Muscle layer of duodenum (tissue), 2 donors: ENCODE data around the gene PDCD11.
A peak's percentile ranks its signal among the peaks of the same experiment; 100 is the strongest.
"Not testable (repeated sequence)": the region's sequence is repeated elsewhere in the genome, so short reads cannot be mapped to it uniquely, and the experiment has no call there.

Source experiments
- H3K27ac ChIP-seq: one replicate; pipeline ENCODE4 v1.7.0; 2013; ENCODE audit warnings: mild to moderate bottlenecking, low read length
- H3K27me3 ChIP-seq: one replicate; pipeline ENCODE4 v1.7.0; 2013; ENCODE audit warnings: low read depth, mild to moderate bottlenecking, control low read depth, low read length
- H3K36me3 ChIP-seq, 2 donors: one replicate each; pipeline ENCODE4 v1.7.0; 2013; ENCODE audit warnings: low read length in 2 of 2, control low read depth in 1 of 2, mild to moderate bottlenecking in 1 of 2; ENCODE audit not compliant: insufficient read depth in 2 of 2, control insufficient read depth in 1 of 2
- H3K4me1 ChIP-seq, 2 donors: one replicate each; pipeline ENCODE4 v1.7.0; 2013; ENCODE audit warnings: low read length in 2 of 2, mild to moderate bottlenecking in 2 of 2, control low read depth in 1 of 2, moderate library complexity in 1 of 2; ENCODE audit not compliant: insufficient read depth in 2 of 2, control insufficient read depth in 1 of 2
- H3K4me3 ChIP-seq, 2 donors: one replicate each; pipeline ENCODE4 v1.7.0; 2013; ENCODE audit warnings: low read length in 2 of 2, low read depth in 1 of 2, mild to moderate bottlenecking in 1 of 2
- H3K9me3 ChIP-seq, 2 donors: one replicate each; pipeline ENCODE4 v1.7.0; 2013; ENCODE audit warnings: low read length in 2 of 2, control low read depth in 1 of 2, mild to moderate bottlenecking in 1 of 2; ENCODE audit not compliant: control insufficient read depth in 1 of 2
- donor health status: healthy.

Gene PDCD11

DNA sequence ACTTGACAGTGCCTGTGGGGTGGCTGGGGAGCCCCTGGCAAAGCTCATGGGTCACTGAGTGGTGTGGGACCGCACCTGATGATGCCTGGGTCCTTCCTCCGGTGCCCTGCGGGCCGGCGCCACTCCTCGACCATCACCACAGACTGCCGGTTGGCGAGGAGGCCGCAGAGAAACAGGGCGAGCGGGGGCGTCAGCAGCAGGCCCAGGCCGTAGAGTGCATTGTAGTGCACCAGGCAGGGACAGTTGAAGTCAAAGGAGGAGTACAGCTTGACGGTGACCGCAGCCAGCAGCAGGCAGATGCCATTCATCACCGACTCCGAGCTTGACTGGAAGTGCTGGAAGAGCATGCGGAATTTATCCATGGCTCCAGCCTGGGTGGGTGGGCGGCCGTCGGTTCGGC lies 82.2 kb downstream of the PDCD11 start:
- Histone ChIP-seq H3K27ac (no peak overlapping the region), H3K9me3 (no peaks in the 10 kb centered on the region), H3K36me3 (no peaks in the 10 kb centered on the region), H3K27me3 (no peaks in the 10 kb centered on the region), H3K4me1 (peaks cover 0 to 4% of the 10 kb centered on the region in 2 donors), H3K4me3 (no peak overlapping the region)

DNA sequence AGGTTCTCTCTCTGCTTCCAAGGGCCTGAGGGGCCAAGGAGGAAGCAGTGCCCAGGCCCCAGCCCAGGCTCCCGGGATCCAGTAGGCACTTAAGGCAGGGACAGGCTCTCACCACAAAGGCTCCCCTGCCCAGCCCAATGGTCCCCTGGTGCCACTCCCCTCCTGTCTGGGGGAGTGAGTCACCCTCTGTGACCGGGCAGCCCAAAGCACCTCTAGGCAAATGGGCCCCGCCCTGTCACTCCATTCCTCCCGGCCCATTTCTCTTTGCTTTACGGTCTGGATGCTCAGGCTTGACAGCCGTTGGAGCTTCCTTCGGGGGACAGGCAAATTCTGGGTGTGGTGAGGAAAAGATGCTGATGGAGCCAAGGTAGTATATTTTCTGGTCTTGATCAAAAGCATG lies 82.7 kb downstream of the PDCD11 start, which contains the start of gene CALHM3:
Gene CALHM3, minus strand, starts transcription at position 106 of the 400 bp plus-strand sequence. CDS start 208 bp downstream, outside the sequence.
- peaks cover 0 to 4% of the 10 kb centered on the region in 2 donors for H3K4me1 ChIP-seq
- no peaks in the 10 kb centered on the region for H3K27me3 ChIP-seq
- H3K27ac ChIP-seq: no peak within 1 kb of the TSS
- no peaks in the 10 kb centered on the region for H3K36me3 ChIP-seq
- no peak within 1 kb of the TSS for H3K4me3 ChIP-seq
- no peaks in the 10 kb centered on the region for H3K9me3 ChIP-seq

DNA sequence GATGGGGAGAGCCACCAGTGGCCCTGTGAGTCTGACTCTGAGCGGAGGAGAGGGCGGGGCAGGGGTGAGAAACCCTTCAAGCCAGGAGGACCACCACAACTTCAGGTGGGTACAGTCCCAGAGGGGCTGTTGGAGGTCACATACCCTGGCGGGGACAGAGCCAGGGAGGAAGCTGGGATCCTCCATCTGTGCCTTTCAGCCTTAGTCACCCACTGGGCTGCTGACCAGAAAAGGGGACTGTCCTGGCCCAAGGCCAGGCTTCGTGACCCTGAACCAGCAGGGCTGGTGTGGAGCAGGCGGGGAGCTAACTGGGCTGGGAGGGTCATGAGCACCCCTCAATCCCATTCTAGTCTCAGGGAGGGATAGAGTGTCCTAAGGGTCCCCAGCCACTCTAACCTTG lies 84.1 kb downstream of the PDCD11 start:
- Histone ChIP-seq H3K4me3 (no peak overlapping the region), H3K9me3 (no peaks in the 10 kb centered on the region), H3K36me3 (no peaks in the 10 kb centered on the region), H3K27ac (no peak overlapping the region), H3K27me3 (no peaks in the 10 kb centered on the region), H3K4me1 (peaks cover 0 to 4% of the 10 kb centered on the region in 2 donors)

DNA sequence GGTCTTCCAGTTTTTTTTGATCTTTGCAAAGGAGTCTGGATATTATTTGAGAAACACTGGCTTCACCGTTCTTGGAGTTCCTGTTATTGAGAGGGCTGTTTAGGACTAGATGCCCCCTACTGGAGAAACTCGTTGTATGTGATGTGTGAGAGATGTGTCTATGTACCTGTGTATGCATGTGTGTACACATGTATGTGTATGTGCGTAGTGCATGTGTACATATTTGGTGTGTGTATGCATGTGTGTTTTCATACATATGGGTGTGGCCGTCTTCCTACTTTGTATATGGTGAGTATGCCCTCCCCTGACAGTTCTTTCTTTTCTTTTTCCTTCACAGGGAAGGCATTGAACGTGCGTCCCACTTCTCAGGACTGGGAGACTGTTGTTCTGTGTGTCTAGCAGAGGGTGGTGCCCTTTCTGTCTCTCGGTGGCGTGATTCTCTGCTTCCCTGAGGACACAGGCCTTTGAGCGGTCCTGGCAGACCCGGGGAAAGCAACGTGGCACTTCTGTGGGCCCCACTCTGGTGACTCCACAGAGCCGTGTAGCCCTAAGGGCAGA lies 85.6 kb downstream of the PDCD11 start:
- Histone ChIP-seq H3K36me3 (no peaks in the 10 kb centered on the region), H3K4me3 (no peak overlapping the region), H3K9me3 (no peaks in the 10 kb centered on the region), H3K4me1 (peaks cover 0 to 8% of the 10 kb centered on the region in 2 donors), H3K27ac (no peak overlapping the region), H3K27me3 (no peaks in the 10 kb centered on the region)

DNA sequence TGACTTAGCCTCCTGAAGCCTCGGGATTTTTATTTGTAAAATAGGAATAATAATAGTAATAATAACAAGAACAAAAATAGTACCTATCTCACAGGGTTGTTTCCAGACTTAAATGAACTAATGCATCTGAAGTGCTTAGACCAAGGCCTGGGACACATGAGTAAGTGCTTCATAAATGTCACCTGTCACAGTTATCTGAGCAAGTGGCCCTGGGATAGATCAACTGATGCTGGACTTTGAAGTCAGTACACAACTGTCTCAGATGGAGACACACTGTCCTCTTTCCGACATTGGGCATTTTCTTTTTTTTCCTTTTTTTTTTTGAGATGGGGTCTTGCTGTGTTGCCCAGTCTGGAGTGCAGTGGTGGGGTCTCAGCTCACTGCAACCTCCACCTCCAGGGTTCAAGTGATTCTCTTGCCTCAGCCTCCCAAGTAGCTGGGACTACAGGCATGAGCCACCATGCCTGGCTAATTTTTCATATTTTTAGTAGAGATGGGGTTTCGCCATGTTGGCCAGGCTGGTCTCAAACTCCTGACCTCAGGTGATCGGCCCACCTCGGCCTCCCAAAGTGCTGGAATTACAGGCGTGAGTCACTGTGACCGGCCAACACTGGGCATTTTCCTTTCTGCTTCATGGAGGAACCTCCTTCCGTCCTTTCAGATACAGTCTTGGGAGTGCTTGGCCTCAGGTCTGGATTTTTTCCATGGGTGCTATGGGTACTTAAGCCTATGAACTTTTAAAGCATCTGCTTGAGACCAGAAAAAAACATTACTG lies 90.4 kb downstream of the PDCD11 start:
- H3K4me3 ChIP-seq, H3K9me3 ChIP-seq, H3K36me3 ChIP-seq, H3K27me3 ChIP-seq, H3K27ac ChIP-seq, H3K4me1 ChIP-seq: not testable (repeated sequence)

DNA sequence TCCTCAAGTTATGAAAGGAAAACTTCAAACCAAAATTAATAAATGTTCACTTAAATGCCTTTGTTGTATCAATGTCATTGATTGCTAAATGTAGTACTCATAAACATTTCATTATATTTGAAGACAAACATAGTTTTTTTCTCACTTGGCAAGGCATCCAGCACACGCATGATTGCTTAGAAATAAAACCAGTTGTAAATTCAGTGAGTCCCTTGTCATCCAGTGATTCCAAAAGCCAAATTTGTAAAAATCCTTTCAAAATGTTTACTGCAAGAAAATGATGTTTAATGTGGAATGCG lies 90.9 kb downstream of the PDCD11 start:
- H3K27ac ChIP-seq: no peak overlapping the region
- H3K4me1 ChIP-seq: peaks cover 0 to 7% of the 10 kb centered on the region in 2 donors
- no peak overlapping the region for H3K4me3 ChIP-seq
- H3K27me3 ChIP-seq: no peaks in the 10 kb centered on the region
- H3K9me3 ChIP-seq: no peaks in the 10 kb centered on the region
- no peaks in the 10 kb centered on the region for H3K36me3 ChIP-seq

DNA sequence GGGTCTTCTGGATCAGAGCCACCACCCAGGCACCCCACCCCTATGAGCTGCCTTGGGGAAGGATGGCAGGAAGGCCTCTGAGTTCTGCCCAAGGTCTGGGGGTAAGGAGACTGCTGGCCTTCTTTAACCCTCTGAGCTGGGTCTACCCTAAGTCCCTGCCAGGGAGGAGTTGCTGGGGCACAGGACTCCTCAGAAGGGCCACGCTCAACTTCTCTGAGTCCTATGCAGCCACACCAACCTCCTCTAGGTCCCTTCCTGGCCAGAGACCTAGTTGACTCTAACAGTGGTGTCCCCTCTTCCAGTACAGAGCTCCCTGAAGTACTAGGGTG lies 94.5 kb downstream of the PDCD11 start:
- no peaks in the 10 kb centered on the region for H3K9me3 ChIP-seq
- no peak overlapping the region for H3K4me3 ChIP-seq

DNA sequence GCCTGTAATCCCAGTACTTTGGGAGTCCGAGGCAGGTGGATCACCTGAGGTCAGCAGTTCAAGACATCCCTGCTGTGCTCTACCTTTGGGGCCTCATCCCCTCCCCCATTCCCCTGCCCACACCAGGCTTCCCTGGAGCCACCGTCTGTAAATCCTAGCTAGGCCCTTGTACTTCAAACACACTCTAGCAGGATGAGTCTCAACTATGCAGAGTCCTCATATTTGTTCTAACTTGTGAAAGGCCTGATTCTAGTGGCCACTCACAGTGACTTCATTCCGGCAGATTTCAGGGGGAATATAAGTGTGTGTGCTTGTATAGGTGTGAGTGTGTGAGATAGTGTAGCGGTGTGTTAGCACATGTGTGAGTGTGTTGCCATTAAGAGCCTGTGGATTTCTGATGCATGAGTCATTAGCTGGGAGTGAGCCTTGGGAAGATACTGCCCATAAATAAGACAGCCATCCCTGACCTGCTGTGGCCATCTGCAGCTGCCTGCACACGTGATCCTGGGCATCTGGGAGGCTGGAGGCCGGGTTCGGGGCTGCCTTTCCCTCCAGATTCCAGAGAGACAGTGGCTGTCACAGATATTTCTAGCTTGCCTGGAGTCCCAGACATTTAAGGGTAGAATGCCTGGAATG lies 95.4 kb downstream of the PDCD11 start:
- Histone ChIP-seq H3K9me3 (no peaks in the 10 kb centered on the region), H3K4me3 (no peak overlapping the region), H3K27me3 (peaks cover 12% of the 10 kb centered on the region), H3K4me1 (peaks cover 0 to 21% of the 10 kb centered on the region in 2 donors), H3K36me3 (no peaks in the 10 kb centered on the region), H3K27ac (no peak overlapping the region)

More for the DNA sequence above, 94.5 kb downstream of the PDCD11 start:
- Histone ChIP-seq H3K27me3 (peaks cover 12% of the 10 kb centered on the region), H3K4me1 (peaks cover 0 to 25% of the 10 kb centered on the region in 2 donors), H3K27ac (no peak overlapping the region), H3K36me3 (no peaks in the 10 kb centered on the region)

DNA sequence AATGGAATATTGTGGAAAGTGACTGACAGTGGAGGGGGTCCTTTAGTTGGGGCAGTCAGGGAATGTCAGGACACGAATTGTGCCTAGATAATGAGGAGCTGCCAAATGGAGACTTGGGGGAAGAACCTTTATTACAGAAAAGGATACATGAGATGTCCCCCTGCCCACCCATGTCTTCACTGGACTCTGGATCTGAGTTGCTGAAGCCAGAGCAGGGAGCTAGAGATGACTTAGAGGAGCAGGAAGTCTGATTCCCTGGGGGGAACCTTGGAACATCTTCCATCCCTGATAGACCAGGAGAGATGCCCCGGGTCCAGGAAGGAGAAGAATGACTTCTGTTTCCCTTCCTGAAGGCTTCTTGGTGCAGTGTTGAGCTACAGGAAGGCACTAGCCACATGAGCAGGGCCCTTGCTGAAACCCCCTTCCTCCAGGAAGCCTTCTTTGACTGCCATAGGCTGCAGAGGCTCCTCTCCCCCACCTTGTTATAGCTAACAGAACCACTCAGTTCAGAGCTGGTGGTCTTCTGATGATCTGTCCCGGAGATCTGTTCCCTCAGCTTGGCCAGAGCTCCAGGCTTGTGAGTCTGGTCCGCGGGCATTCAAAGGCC lies 96.3 kb downstream of the PDCD11 start:
- peaks cover 12% of the 10 kb centered on the region for H3K27me3 ChIP-seq
- H3K27ac ChIP-seq: no peak overlapping the region
- H3K4me1 ChIP-seq: peaks cover 0 to 21% of the 10 kb centered on the region in 2 donors
- H3K9me3 ChIP-seq: no peaks in the 10 kb centered on the region
- no peaks in the 10 kb centered on the region for H3K36me3 ChIP-seq
- H3K4me3 ChIP-seq: peak overlapping the region in 1 of 2 donors; percentile 74

DNA sequence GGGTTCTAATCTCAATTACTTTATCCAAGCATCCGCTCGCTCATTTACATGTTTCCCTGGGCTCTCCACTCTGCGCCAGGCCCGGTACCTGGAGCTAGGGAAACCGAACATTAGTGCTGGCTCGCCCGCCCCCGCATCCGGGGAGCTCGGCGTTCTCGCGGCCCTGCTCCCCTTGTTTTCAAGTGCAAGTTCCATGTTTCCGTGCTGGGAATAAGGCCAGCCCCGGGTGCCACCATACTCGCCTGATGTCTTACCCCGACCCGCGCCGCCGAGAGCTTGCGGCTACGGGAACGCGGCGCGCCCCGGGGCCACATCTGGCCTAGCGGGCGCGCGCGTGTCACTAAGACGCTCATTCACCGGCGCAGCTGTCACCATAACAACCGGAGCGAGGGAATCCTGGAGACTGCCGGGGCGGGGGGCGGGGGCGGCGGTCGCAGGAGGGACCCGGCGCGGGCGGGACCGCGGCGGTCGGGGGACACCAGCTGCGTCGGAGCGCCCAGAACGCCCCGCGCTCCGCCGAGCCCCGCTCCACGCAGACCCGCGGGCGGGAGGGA lies 97.0 kb downstream of the PDCD11 start, which contains the start of gene NEURL1:
Gene NEURL1, plus strand, starts transcription at position 344 of the 554 bp plus-strand sequence. CDS start 683 bp downstream, outside the sequence.
- H3K36me3 ChIP-seq: no peaks in the 10 kb centered on the region
- peak within 1 kb of the TSS; percentile 37 to 74 for H3K4me3 ChIP-seq
- no peaks in the 10 kb centered on the region for H3K9me3 ChIP-seq
- H3K27me3 ChIP-seq: peaks cover 12% of the 10 kb centered on the region
- peaks cover 0 to 21% of the 10 kb centered on the region in 2 donors for H3K4me1 ChIP-seq
- H3K27ac ChIP-seq: no peak within 1 kb of the TSS
